Keratinocyte (primary cell): ENCODE results near the gene THAP2. TPM values are rescaled to one million over a fixed set of nuclear protein-coding genes. Genes with fewer than 3 reads are reported as not detected.

ENCODE experiments used
- DNase-seq: peaks from one replicate; pipeline ENCODE4 v3.0.0-alpha.2; 2011; ENCODE audit warnings: low read depth, missing footprints, low spot score
- FAIRE-seq: peaks from 2 replicates; lab custom pipeline; 2011; peaks lifted over from hg19 to GRCh38; lab: Jason Lieb, UNC
- H2AFZ ChIP-seq: 2 replicates; pipeline ENCODE4 v1.6.0; 2012; ENCODE audit warnings: low read length, control low read depth, inconsistent platforms; ENCODE audit not compliant: control insufficient read depth
- H3K27ac ChIP-seq: 2 replicates; pipeline ENCODE4 v1.5.1; 2011; ENCODE audit warnings: low read length; ENCODE audit not compliant: control insufficient read depth, insufficient read depth
- H3K27me3 ChIP-seq: 3 replicates; pipeline ENCODE4 v1.6.0; 2011; ENCODE audit warnings: low read length; ENCODE audit not compliant: control insufficient read depth, insufficient read depth; ENCODE audit errors: extremely low read depth
- H3K36me3 ChIP-seq, 2 experiments: 2 replicates in 1 of 2; 3 replicates in 1 of 2; pipeline ENCODE4 v1.5.1; 2011; ENCODE audit warnings: low read length in 2 of 2, mild to moderate bottlenecking in 1 of 2; ENCODE audit not compliant: control insufficient read depth in 2 of 2, insufficient read depth in 2 of 2; ENCODE audit errors: extremely low read depth in 1 of 2
- H3K4me1 ChIP-seq: 3 replicates; pipeline ENCODE4 v1.5.1; 2011; ENCODE audit warnings: low read length; ENCODE audit not compliant: control insufficient read depth, insufficient read depth; ENCODE audit errors: extremely low read depth
- H3K4me2 ChIP-seq: 3 replicates; pipeline ENCODE4 v1.6.0; 2011; ENCODE audit warnings: low read depth, low read length; ENCODE audit not compliant: control insufficient read depth, insufficient read depth; ENCODE audit errors: extremely low read depth
- H3K4me3 ChIP-seq, 3 experiments: fragments of 200-600 bp in 1 of 3; sonication (generic) in 1 of 3; 2 replicates in 2 of 3; 3 replicates in 1 of 3; pipeline ENCODE4 v1.5.1; 2011 to 2016; ENCODE audit warnings: low read length in 3 of 3, mild to moderate bottlenecking in 3 of 3, control low read depth in 2 of 3, inconsistent platforms in 1 of 3, low read depth in 1 of 3, mixed read lengths in 1 of 3, mixed run types in 1 of 3, moderate library complexity in 1 of 3; ENCODE audit not compliant: control insufficient read depth in 2 of 3, insufficient read depth in 2 of 3; ENCODE audit errors: extremely low read depth in 1 of 3
- H3K79me2 ChIP-seq: 2 replicates; pipeline ENCODE4 v1.6.0; 2012; ENCODE audit warnings: low read length; ENCODE audit not compliant: control insufficient read depth, insufficient read depth
- H3K9ac ChIP-seq: 3 replicates; pipeline ENCODE4 v1.6.0; 2011; ENCODE audit warnings: low read length; ENCODE audit not compliant: control insufficient read depth, insufficient read depth; ENCODE audit errors: extremely low read depth
- H3K9me1 ChIP-seq: 3 replicates; pipeline ENCODE4 v1.6.0; 2011; ENCODE audit warnings: low read length; ENCODE audit not compliant: control insufficient read depth, insufficient read depth; ENCODE audit errors: extremely low read depth
- H3K9me3 ChIP-seq: 2 replicates; pipeline ENCODE4 v1.5.1; 2012; ENCODE audit warnings: low read depth, low read length; ENCODE audit not compliant: control insufficient read depth
- H4K20me1 ChIP-seq: 3 replicates; pipeline ENCODE4 v1.6.0; 2011; ENCODE audit warnings: low read length; ENCODE audit not compliant: control insufficient read depth, insufficient read depth; ENCODE audit errors: extremely low read depth
- CTCF ChIP-seq, 3 experiments: IDR thresholded peaks in 1 of 3; conservative IDR thresholded peaks in 1 of 3; optimal IDR thresholded peaks in 1 of 3; 2 replicates in 2 of 3; 3 replicates in 1 of 3; pipeline versions ENCODE3 to v1.5.1; 2011; ENCODE audit warnings: low read length in 3 of 3, mild to moderate bottlenecking in 3 of 3, moderate library complexity in 2 of 3, control low read depth in 1 of 3, inconsistent platforms in 1 of 3; ENCODE audit not compliant: insufficient read depth in 2 of 3; ENCODE audit errors: extremely low read depth in 1 of 3
- EZH2 ChIP-seq: IDR thresholded peaks from one replicate; pipeline ENCODE4 v1.6.1; 2012; ENCODE audit warnings: inconsistent platforms, mild to moderate bottlenecking, low read length, moderate library complexity
- dilution Hi-C: fragments of 300-500 bp; cut with MboI; formaldehyde crosslinking; loops from one replicate; pipeline ENCODE4 v1.7.0; 2020; ENCODE audit warnings: low sequenced_read_pairs; ENCODE audit not compliant: extremely low pct_ligation_motif_present
- polyA plus RNA-seq, 5 experiments: library from polyadenylated mRNA; depleted of rRNA in 3 of 5; stranded (reverse) in 3 of 5; stranded (forward) in 1 of 5; unstranded in 1 of 5; fragments of >200 nt; gene quantifications; 1 replicate in 1 of 5; 2 replicates in 3 of 5; 3 replicates in 1 of 5; pipeline versions ENCODE4 v1.2.1 to v1.2.3, GENCODE V29; 2011 to 2012; ENCODE audit warnings: missing spikeins in 2 of 5, low read depth in 1 of 5, low replicate concordance in 1 of 5

Gene THAP2
- polyA plus RNA-seq, 1 donor (not counting 4 experiments of a cell fraction or from before 2014, with no cell fraction given): 4.4 TPM

DNA sequence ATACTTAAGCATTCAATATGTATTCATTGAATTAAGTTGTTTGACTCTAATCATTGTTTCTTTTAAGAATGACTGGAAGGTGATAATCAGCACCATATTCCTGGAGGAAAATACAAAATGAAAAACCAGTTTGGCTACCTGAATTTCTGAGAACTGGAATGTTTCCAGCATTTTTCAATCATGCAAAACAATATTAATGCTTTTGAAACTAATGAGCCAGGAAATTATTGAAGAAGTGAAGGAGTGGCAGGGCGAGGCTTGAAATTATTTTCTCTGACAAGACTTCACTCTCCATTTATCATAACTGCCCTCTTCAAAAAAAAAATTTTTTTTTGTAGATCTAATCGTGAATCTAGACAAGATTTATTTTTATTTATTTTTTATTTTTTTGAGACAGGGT lies 40.8 kb downstream of the THAP2 start:
- Histone ChIP-seq H2AFZ (no peak overlapping the region), H3K4me1 (peaks cover 28% of the 10 kb centered on the region), H3K4me2 (peak overlapping the region; percentile 12), H3K9me3 (no peaks in the 10 kb centered on the region), H3K27me3 (no peaks in the 10 kb centered on the region), H3K36me3 (peaks cover 0 to 2% of the 10 kb centered on the region in 2 experiments), H3K79me2 (no peaks in the 10 kb centered on the region), H3K27ac (no peak overlapping the region), H4K20me1 (no peaks in the 10 kb centered on the region), H3K9ac (no peak overlapping the region), H3K9me1 (no peaks in the 10 kb centered on the region), H3K4me3 (no peak overlapping the region)
- TF ChIP-seq EZH2: no peak
- TF ChIP-seq CTCF (optimal IDR thresholded peaks at IDR 0.05 in 1 of 3, IDR thresholded peaks at IDR 0.05 in 1 of 3, conservative IDR thresholded peaks at IDR 0.05 in 1 of 3; ENCODE audit: extremely low read depth in 1 of 3, insufficient read depth in 2 of 3, low read length in 3 of 3): no peak
- dilution Hi-C loops: no loop called here
- no peak for DNase-seq
- FAIRE-seq: peak; percentile 26

- Histone ChIP-seq H3K27ac (peak overlapping the region; percentile 36), H3K36me3 (no peaks in the 10 kb centered on the region), H3K4me3 (no peak overlapping the region), H3K79me2 (no peaks in the 10 kb centered on the region), H3K4me2 (no peak overlapping the region), H4K20me1 (no peaks in the 10 kb centered on the region), H3K4me1 (peaks cover 36% of the 10 kb centered on the region), H3K9me3 (no peaks in the 10 kb centered on the region), H2AFZ (no peak overlapping the region), H3K9me1 (no peaks in the 10 kb centered on the region), H3K9ac (no peak overlapping the region), H3K27me3 (no peaks in the 10 kb centered on the region)
- TF ChIP-seq EZH2 (no peak), CTCF (optimal IDR thresholded peaks at IDR 0.05 in 1 of 3, IDR thresholded peaks at IDR 0.05 in 1 of 3, conservative IDR thresholded peaks at IDR 0.05 in 1 of 3; ENCODE audit: extremely low read depth in 1 of 3, insufficient read depth in 2 of 3, low read length in 3 of 3) (no peak)
- DNase-seq (no peak), FAIRE-seq (no peak)
- dilution Hi-C loops: no loop called here
Observed at GRCh38 chr12:71708658-71709057, 44.6 kb downstream of the THAP2 start.
